22Rv1 (cell line): Measurements from ENCODE around the gene SERTAD3.

Experiments
- ZFX ChIP-seq: fragments of 450-650 bp; IDR thresholded peaks from 2 replicates; pipeline ENCODE4 v1.6.1; 2017; ENCODE audit warnings: antibody characterized with exemption, borderline replicate concordance
- TF ChIP-seq, protein P1 (sequence below): fragments of 450-650 bp; IDR thresholded peaks from 2 replicates; pipeline ENCODE4 v1.5.1; 2017; ENCODE audit warnings: mild to moderate bottlenecking

DNA sequence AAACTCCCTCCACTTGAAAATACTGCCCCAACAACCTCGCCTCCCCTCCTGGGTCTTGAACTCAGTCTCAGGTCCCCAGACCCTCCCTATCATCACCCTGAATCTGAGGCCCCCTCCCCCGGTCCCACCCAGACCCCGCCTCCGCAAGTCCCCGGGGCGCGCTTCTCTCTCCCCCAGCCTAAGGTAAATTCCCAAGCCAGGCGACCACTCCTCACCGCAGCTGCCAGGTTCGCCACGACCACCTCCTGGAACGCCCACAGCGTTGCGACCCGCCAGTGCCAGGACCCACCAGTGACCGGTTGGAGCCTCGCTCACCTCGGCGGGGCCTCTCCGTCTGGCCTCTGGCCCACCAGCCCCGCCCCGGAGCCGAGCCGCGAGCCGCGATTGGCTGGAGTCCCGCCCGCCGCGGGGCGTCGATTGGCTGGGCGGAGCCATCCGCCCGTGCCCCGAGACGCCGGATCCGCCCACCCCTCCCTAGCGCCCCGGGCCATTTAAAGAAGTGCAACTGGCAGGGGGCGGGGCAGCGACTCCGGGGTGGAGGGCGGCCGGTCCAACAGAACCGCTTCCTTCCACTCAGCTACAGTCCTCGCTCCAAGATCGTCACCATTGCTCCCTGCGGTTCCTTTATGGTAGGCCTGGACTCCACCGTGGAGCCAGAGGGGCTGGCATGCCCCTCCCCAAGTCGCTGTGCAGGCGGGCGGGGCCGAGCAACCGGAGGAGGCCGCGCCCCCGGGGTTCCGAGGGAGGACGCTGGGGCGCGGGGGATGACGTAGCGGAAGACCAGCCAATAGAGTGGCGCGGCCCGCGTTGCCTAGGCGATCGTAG, at the start of gene SERTAD3:
- TF ChIP-seq, protein P1, sequence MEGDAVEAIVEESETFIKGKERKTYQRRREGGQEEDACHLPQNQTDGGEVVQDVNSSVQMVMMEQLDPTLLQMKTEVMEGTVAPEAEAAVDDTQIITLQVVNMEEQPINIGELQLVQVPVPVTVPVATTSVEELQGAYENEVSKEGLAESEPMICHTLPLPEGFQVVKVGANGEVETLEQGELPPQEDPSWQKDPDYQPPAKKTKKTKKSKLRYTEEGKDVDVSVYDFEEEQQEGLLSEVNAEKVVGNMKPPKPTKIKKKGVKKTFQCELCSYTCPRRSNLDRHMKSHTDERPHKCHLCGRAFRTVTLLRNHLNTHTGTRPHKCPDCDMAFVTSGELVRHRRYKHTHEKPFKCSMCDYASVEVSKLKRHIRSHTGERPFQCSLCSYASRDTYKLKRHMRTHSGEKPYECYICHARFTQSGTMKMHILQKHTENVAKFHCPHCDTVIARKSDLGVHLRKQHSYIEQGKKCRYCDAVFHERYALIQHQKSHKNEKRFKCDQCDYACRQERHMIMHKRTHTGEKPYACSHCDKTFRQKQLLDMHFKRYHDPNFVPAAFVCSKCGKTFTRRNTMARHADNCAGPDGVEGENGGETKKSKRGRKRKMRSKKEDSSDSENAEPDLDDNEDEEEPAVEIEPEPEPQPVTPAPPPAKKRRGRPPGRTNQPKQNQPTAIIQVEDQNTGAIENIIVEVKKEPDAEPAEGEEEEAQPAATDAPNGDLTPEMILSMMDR = no peak
- TF ChIP-seq ZFX = no peak
